ENCODE data around the gene RSRC2.

DNA sequence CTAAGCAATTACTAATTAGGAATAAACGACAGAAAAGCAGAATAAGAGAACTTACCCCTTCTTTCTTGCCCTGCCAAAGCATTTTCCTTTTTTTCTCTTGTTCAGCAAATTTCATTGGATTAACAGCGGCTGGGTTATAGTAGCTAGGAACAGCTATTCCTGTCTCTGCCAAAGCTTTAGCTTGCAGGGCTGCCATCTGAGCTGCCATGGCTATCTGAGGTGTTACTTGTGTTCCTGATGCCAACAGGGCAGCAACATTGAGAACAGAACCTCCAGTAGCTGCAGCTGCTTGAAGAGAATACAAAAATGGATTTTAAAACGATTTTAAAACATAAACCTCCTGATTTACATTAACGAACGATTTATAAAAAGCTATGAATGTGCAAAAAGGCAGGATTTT, 18.6 kb downstream of the RSRC2 start:
- TF ChIP-seq, protein P1, sequence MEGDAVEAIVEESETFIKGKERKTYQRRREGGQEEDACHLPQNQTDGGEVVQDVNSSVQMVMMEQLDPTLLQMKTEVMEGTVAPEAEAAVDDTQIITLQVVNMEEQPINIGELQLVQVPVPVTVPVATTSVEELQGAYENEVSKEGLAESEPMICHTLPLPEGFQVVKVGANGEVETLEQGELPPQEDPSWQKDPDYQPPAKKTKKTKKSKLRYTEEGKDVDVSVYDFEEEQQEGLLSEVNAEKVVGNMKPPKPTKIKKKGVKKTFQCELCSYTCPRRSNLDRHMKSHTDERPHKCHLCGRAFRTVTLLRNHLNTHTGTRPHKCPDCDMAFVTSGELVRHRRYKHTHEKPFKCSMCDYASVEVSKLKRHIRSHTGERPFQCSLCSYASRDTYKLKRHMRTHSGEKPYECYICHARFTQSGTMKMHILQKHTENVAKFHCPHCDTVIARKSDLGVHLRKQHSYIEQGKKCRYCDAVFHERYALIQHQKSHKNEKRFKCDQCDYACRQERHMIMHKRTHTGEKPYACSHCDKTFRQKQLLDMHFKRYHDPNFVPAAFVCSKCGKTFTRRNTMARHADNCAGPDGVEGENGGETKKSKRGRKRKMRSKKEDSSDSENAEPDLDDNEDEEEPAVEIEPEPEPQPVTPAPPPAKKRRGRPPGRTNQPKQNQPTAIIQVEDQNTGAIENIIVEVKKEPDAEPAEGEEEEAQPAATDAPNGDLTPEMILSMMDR (IDR thresholded peaks at IDR 0.05; ENCODE audit: low read depth, low read length), result no peak
- no peak for TF ChIP-seq MYC (IDR thresholded peaks at IDR 0.05; ENCODE audit: low read depth, low read length)
- no peak for TF ChIP-seq POLR2A (IDR thresholded peaks at IDR 0.05; ENCODE audit: extremely low read depth, insufficient read length)
- TF ChIP-seq, protein P2, sequence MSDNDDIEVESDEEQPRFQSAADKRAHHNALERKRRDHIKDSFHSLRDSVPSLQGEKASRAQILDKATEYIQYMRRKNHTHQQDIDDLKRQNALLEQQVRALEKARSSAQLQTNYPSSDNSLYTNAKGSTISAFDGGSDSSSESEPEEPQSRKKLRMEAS (IDR thresholded peaks at IDR 0.05; ENCODE audit: low read depth, low read length), result no peak
